ENCODE results near the gene ELOVL7. TPM values are rescaled to one million over a fixed set of nuclear protein-coding genes. Genes with fewer than 3 reads are reported as not detected.

The ELOVL7 gene
- polyA plus RNA-seq, 2 of the 4 experiments (the other 2 are of a cell fraction), result 8.3 to 12.3 TPM

GRCh38 chr5:60829490-60830266 is 14.4 kb downstream of the ELOVL7 start:
- ChIA-PET POLR2A (no interaction called here), CTCF (no interaction called here)
- no peaks in the 10 kb centered on the region for H3K9me3 ChIP-seq
- H3K4me1 ChIP-seq, result peaks cover 20% of the 10 kb centered on the region; the same call in 2 of the 3 replicates
- 80% methylated on average over 2 of the region's 2 CpGs for WGBS (ENCODE audit: missing lambda C conversion rate)
- ATAC-seq (no peak), FAIRE-seq (peak; percentile 7), DNase-seq (ENCODE audit: low read depth in 1 of 2, low spot score in 1 of 2) (no peak)
- TF ChIP-seq FOXS1 (CRISPR knock-in tag; IDR thresholded peaks at IDR 0.05) (no peak), ZFP36 (IDR thresholded peaks at IDR 0.05; ENCODE audit: borderline replicate concordance, partially characterized antibody) (no peak), HMGXB4 (CRISPR knock-in tag; IDR thresholded peaks at IDR 0.05; ENCODE audit: borderline replicate concordance) (no peak), NR3C1 (IDR thresholded peaks at IDR 0.05) (no peak), BCL3 (IDR thresholded peaks at IDR 0.05) (no peak), RFX5 (IDR thresholded peaks at IDR 0.05) (no peak), USF2 (IDR thresholded peaks at IDR 0.05) (no peak), KDM5A (IDR thresholded peaks at IDR 0.05) (no peak), MAX (IDR thresholded peaks at IDR 0.05) (no peak), HEYL (CRISPR knock-in tag; IDR thresholded peaks at IDR 0.05) (no peak), REST (IDR thresholded peaks at IDR 0.05) (no peak)
- no peak overlapping the region for H3K4me2 ChIP-seq
- no peak overlapping the region for H3K27ac ChIP-seq
- no peak overlapping the region for H3K4me3 ChIP-seq

GRCh38 chr5:60827201-60827600 is 16.9 kb downstream of the ELOVL7 start:
- ChIA-PET CTCF (interaction anchor here (1.3 to 1.8 kb wide), 3 partner anchors 9 to 16 kb away, joined by 3 to 7 read pairs (median 5); partner anchors contain the start of gene ELOVL7), POLR2A (no interaction called here)
- FAIRE-seq (no peak), ATAC-seq (no peak), DNase-seq (ENCODE audit: low read depth in 1 of 2, low spot score in 1 of 2) (no peak)
- H3K4me2 ChIP-seq, result peak overlapping the region; percentile 15; the same call in 2 of the 3 replicates
- no peak overlapping the region for H3K4me3 ChIP-seq
- 94% methylated on average over 1 of the region's 1 CpG for WGBS (ENCODE audit: missing lambda C conversion rate)
- H3K9me3 ChIP-seq, result no peaks in the 10 kb centered on the region
- H3K27ac ChIP-seq, result no peak overlapping the region
- H3K4me1 ChIP-seq, result peaks cover 20% of the 10 kb centered on the region; the same call in 2 of the 3 replicates
- no peak for TF ChIP-seq PBX3 (IDR thresholded peaks at IDR 0.05)
- no peak for TF ChIP-seq RAD21 (conservative IDR thresholded peaks at IDR 0.05 in 1 of 2, IDR thresholded peaks at IDR 0.05 in 1 of 2)
- TF ChIP-seq NFE2L2 (conservative IDR thresholded peaks at IDR 0.05; ENCODE audit: low read length), result no peak
- no peak for TF ChIP-seq ESRRA (IDR thresholded peaks at IDR 0.05; ENCODE audit: borderline replicate concordance, low read length)
- no peak for TF ChIP-seq NPAS2 (CRISPR knock-in tag; IDR thresholded peaks at IDR 0.05; ENCODE audit: borderline replicate concordance)
- TF ChIP-seq CTCF (IDR thresholded peaks at IDR 0.05), result no peak
- no peak for TF ChIP-seq USF2 (IDR thresholded peaks at IDR 0.05)
- TF ChIP-seq KDM5A (IDR thresholded peaks at IDR 0.05), result no peak
- TF ChIP-seq TP53 (CRISPR knock-in tag; IDR thresholded peaks at IDR 0.05), result no peak
- TF ChIP-seq RCOR1 (IDR thresholded peaks at IDR 0.05; ENCODE audit: low read depth, low read length), result no peak
- TF ChIP-seq SREBF2 (IDR thresholded peaks at IDR 0.05), result no peak
- TF ChIP-seq PHF8 (IDR thresholded peaks at IDR 0.05; ENCODE audit: borderline replicate concordance, low read depth), result no peak
- TF ChIP-seq RFX5 (IDR thresholded peaks at IDR 0.05), result no peak
- TF ChIP-seq EP300 (IDR thresholded peaks at IDR 0.05), result no peak
- TF ChIP-seq EHMT2 (IDR thresholded peaks at IDR 0.05; ENCODE audit: low read depth), result no peak

Data from A549 (cell line).